ENCODE measurements around the gene KDSR. TPM values are rescaled to one million over a fixed set of nuclear protein-coding genes. Genes with fewer than 3 reads are reported as not detected.

The KDSR gene
- total RNA-seq, 1 donor from 2014 or later, result 50.2 TPM

DNA sequence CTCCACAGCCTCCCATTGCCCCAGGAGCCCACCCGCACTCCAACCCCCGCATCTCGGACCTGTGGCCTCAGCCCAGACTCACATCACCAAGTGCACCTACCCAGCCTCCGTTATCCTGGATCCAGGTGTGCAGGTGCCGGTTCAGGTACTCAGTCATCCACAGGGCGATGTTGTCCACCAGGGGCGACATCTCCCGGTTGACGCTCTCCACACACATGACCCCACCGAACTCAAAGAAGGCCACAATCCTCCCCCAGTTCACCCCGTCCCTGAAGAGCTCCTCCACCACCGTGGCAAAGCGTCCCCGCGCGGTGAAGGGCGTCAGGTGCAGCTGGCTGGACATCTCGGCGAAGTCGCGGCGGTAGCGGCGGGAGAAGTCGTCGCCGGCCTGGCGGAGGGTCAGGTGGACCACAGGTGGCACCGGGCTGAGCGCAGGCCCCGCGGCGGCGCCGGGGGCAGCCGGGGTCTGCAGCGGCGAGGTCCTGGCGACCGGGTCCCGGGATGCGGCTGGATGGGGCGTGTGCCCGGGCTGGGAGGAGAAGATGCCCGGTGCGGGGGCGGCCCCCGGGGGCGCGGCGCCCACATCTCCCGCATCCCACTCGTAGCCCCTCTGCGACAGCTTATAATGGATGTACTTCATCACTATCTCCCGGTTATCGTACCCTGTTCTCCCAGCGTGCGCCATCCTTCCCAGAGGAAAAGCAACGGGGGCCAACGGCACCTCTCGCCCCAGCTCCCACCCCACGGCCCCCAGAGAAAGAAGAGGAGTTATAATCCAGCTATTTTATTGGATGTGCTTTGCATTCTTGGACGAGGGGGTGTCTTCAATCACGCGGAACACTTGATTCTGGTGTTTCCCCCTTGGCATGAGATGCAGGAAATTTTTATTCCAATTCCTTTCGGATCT is 48.8 kb downstream of the KDSR start:
- Mint-ChIP-seq H3K4me3 (peak overlapping the region; percentile 99), H3K27ac (peak overlapping the region; percentile 96), H3K36me3 (no peaks in the 10 kb centered on the region), H3K4me1 (ENCODE audit: unreplicated experiment) (peaks cover 32% of the 10 kb centered on the region), H3K27me3 (peaks cover 21% of the 10 kb centered on the region), H3K9me3 (no peaks in the 10 kb centered on the region)
- TF ChIP-seq, protein P1, sequence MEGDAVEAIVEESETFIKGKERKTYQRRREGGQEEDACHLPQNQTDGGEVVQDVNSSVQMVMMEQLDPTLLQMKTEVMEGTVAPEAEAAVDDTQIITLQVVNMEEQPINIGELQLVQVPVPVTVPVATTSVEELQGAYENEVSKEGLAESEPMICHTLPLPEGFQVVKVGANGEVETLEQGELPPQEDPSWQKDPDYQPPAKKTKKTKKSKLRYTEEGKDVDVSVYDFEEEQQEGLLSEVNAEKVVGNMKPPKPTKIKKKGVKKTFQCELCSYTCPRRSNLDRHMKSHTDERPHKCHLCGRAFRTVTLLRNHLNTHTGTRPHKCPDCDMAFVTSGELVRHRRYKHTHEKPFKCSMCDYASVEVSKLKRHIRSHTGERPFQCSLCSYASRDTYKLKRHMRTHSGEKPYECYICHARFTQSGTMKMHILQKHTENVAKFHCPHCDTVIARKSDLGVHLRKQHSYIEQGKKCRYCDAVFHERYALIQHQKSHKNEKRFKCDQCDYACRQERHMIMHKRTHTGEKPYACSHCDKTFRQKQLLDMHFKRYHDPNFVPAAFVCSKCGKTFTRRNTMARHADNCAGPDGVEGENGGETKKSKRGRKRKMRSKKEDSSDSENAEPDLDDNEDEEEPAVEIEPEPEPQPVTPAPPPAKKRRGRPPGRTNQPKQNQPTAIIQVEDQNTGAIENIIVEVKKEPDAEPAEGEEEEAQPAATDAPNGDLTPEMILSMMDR (conservative IDR thresholded peaks at IDR 0.05), result peak; percentile 72
- no peak for DNase-seq (ENCODE audit: extremely low spot score, unreplicated experiment)

DNA sequence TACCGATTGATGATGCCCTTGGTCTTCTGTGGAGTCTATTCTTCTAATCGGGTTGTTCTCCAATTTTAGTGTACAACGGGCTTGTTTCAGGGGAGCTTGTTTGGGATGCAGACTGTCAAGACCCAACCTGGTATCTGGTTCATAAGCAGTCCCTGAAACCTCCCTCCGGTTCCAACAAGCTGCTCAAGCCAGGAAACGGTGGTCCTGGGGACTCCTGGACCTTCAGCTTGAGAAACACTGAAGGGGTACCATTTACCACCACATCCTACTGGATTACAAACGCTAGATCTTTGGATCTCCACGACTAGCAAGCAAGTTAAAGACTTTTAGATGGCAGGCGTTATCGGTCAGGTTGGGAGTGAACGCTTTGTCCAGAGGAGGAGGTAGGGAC is 49.5 kb downstream of the KDSR start:
- Mint-ChIP-seq H3K4me3 (peak overlapping the region; percentile 93), H3K4me1 (ENCODE audit: unreplicated experiment) (peaks cover 27% of the 10 kb centered on the region)

DNA sequence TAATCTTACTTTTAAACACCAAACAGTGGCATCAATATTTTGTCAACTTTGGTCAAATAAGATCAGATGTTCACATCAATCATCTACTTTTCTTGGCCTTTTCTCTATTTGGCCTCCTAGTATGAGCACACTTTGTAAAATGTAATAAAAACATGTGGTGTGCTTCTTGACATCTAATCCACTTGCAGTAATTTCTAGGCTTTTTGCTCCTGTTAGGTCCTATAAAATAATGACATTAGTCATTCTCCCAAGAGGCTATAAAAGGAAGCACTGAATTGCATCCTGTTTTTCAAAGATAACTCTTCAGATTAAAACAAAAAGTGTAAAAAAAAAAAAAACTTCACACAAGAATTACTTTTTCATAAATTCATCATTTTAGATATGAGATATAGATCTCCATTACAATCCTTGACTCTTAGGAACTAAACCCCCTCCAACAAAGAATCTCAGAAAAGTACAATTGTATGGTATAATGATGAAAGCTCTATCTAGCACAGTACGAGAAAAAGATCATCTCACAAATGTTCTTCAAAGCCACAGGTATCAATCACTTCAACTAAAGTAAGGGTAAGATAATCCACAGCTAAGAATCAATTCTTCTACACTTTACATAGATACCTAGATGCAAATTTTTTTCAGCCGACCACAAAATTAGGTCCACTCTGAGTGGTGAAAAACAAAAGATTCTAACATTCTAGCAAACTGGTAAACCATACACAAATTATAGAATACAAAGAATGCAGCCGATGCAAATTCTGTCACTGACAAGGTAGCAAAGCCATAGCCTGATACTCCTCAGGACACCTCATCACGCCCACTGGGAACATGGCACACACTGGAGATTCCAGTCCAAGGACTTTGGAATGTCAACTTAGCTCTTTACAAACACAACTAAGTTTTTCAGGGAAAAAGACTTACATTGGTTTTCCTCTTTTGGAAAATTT is 50.1 kb downstream of the KDSR start:
- Mint-ChIP-seq H3K36me3 (no peaks in the 10 kb centered on the region), H3K4me1 (ENCODE audit: unreplicated experiment) (peaks cover 26% of the 10 kb centered on the region), H3K27me3 (peaks cover 21% of the 10 kb centered on the region), H3K4me3 (peak overlapping the region; percentile 93), H3K27ac (peak overlapping the region; percentile 1), H3K9me3 (no peaks in the 10 kb centered on the region)
- no peak for DNase-seq (ENCODE audit: extremely low spot score, unreplicated experiment)
- TF ChIP-seq, protein P1 (conservative IDR thresholded peaks at IDR 0.05), result no peak

More for the DNA sequence above, 49.5 kb downstream of the KDSR start:
- Mint-ChIP-seq H3K9me3 (no peaks in the 10 kb centered on the region), H3K27me3 (peaks cover 21% of the 10 kb centered on the region), H3K36me3 (no peaks in the 10 kb centered on the region), H3K27ac (peak overlapping the region; percentile 74)
- no peak for DNase-seq (ENCODE audit: extremely low spot score, unreplicated experiment)
- TF ChIP-seq, protein P1 (conservative IDR thresholded peaks at IDR 0.05), result no peak

DNA sequence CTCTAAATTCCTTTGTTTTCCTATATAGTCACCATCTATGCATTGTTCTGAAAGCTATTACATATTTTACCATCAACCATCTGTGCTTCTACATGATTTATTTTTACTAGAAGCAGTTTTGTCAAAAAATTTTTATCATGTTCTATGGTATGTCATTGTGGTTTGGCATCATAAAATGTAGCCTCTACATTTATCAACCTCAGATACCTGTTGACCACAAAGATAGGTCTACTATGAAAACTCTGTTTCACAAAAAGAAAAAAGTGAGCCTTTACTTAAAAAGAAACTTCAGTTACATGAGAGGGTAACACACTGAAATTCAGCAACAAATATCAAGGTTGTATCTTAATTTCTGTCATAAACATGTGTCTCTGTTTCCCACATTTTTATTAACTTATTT is 51.1 kb downstream of the KDSR start:
- TF ChIP-seq, protein P1 (conservative IDR thresholded peaks at IDR 0.05), result no peak
- Mint-ChIP-seq H3K27me3 (peaks cover 18% of the 10 kb centered on the region), H3K36me3 (peaks cover 4% of the 10 kb centered on the region), H3K4me1 (ENCODE audit: unreplicated experiment) (peaks cover 28% of the 10 kb centered on the region), H3K27ac (no peak overlapping the region), H3K4me3 (peak overlapping the region; percentile 62), H3K9me3 (no peaks in the 10 kb centered on the region)
- DNase-seq (ENCODE audit: extremely low spot score, unreplicated experiment), result no peak

DNA sequence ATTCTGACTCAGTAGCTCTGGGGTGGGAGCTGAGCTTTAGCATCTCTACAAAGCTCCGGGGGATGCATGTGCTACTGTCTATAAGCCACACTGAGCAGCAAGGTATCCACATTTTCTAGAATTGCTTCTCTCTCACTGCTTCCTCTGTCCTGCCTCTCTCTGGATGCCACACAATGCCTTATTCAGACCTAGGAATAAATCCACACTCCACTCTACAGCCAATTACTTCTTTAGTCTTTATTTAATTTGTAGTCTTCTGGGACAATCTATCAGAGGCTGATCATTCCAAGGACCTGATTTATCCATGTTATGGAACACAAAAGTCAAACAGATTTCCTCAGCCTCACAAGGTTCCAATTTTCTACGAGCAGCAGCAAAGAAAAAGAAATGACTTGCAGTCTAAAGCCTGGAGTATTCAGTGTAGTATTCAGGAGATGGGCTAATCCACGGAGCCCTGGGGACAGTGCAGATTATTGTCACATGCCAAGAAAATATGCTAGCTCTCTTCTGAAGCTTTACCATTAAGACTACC is 51.8 kb downstream of the KDSR start:
- no peak overlapping the region for H3K27ac Mint-ChIP-seq
- peaks cover 7% of the 10 kb centered on the region for H3K36me3 Mint-ChIP-seq
- H3K27me3 Mint-ChIP-seq, result peaks cover 18% of the 10 kb centered on the region
- H3K4me1 Mint-ChIP-seq (ENCODE audit: unreplicated experiment), result peaks cover 28% of the 10 kb centered on the region
- DNase-seq (ENCODE audit: extremely low spot score, unreplicated experiment), result no peak
- TF ChIP-seq, protein P1 (conservative IDR thresholded peaks at IDR 0.05), result no peak
- peak overlapping the region; percentile 29 for H3K4me3 Mint-ChIP-seq
- H3K9me3 Mint-ChIP-seq, result no peaks in the 10 kb centered on the region

All from type B pancreatic cell (in vitro differentiated cells).